Activated CD4-positive, alpha-beta memory T cell treated with anti-CD3 and anti-CD28 coated beads, Interleukin-2, amount 10 ng/mL, durations not matched to agents 7 days and 5 days (primary cell): ENCODE data around the gene ATRN. TPM values are rescaled to one million over a fixed set of nuclear protein-coding genes. Genes with fewer than 3 reads are reported as not detected.

Experiments
- CTCF ChIA-PET: fragments of 350-600 bp; sonication (Branson Sonifier 250); formaldehyde crosslinking; loops from one replicate; lab custom pipeline; 2021; ENCODE audit warnings: antibody characterized with exemption, inconsistent platforms; lab: Charles Lee
- POLR2A ChIA-PET: fragments of 350-600 bp; sonication (Branson Sonifier 250); formaldehyde crosslinking; loops from one replicate; lab custom pipeline; 2021; ENCODE audit warnings: antibody characterized with exemption; lab: Charles Lee
- DNase-seq: peaks from one replicate; pipeline ENCODE4 v3.0.0-alpha.2; 2020
- H3K27ac Mint-ChIP-seq: one replicate; pipeline ENCODE4 v1.8.0; 2021; ENCODE audit warnings: mild to moderate bottlenecking, mixed read lengths
- H3K27me3 Mint-ChIP-seq: one replicate; pipeline ENCODE4 v1.8.0; 2021; ENCODE audit warnings: mixed read lengths
- H3K36me3 Mint-ChIP-seq: one replicate; pipeline ENCODE4 v1.8.0; 2021; ENCODE audit warnings: low read depth, mixed read lengths
- H3K4me1 Mint-ChIP-seq: one replicate; pipeline ENCODE4 v1.8.0; 2021; ENCODE audit warnings: mixed read lengths
- H3K4me3 Mint-ChIP-seq: one replicate; pipeline ENCODE4 v1.8.0; 2021; ENCODE audit warnings: mild to moderate bottlenecking, mixed read lengths
- H3K9me3 Mint-ChIP-seq: one replicate; pipeline ENCODE4 v1.8.0; 2021; ENCODE audit warnings: mixed read lengths
- total RNA-seq, 2 experiments: library from RNA; stranded (reverse); gene quantifications; one replicate each; pipeline ENCODE4 v1.2.3, GENCODE V29; 2021

The ATRN gene
- total RNA-seq, 2 experiments from 2014 or later, result 7.8 to 8.1 TPM

DNA sequence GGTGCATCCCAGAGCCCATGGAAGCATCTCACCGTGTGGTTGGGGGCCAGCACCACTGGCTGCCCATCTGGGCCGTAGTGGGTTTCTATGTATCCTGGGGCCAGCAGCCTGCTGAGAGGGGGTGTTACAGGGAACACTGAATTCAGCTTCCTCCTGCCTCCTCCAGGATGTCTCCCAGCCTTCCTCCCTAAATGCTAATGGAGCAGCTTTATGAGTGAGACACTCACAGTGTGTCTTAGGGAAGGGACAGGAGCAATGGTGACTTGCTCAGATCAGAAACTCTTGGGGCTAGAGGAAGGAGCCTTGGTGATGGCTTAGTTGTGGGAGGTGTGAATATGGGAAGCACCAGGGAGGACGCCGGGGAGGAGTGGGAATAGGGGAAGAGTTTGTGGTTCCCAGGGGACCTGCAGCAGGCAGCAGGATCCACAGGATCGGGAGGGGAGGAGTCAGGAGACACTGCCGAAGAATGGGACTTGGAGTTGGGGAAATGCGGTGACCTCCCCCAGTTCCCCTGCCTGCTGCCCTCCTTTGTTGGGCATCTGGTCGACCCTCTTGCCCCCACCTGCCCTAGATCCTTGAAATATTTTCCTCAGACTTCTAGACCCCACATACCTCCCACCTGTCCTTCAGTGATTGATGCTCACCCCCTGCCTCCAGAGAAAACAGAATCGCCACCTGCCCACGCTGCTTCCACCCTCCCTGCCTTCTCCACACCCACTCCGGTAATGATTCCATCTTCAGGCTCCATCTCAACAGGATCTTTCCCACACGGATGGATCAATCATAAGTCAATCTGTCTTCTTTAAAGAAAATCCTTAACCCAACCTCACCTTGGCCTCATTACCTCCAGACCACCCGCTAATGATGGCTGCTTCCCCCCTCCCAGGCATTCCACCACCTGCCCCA is 204.4 kb downstream of the ATRN start:
- ChIA-PET POLR2A (interaction anchor here (2.4 kb wide), 1 partner anchor 9 kb away, joined by 9 read pairs; no protein-coding TSS in a partner anchor), CTCF (interaction anchor here (1.4 to 3.8 kb wide), 6 partner anchors 9 to 111 kb away, joined by 4 to 33 read pairs (median 9); partner anchors contain the start of genes GFRA4 and SIGLEC1)
- Mint-ChIP-seq H3K27me3 (peaks cover 70% of the 10 kb centered on the region), H3K4me1 (peaks cover 9% of the 10 kb centered on the region), H3K4me3 (no peak overlapping the region), H3K9me3 (no peaks in the 10 kb centered on the region), H3K36me3 (no peaks in the 10 kb centered on the region), H3K27ac (no peak overlapping the region)
- no peak for DNase-seq

DNA sequence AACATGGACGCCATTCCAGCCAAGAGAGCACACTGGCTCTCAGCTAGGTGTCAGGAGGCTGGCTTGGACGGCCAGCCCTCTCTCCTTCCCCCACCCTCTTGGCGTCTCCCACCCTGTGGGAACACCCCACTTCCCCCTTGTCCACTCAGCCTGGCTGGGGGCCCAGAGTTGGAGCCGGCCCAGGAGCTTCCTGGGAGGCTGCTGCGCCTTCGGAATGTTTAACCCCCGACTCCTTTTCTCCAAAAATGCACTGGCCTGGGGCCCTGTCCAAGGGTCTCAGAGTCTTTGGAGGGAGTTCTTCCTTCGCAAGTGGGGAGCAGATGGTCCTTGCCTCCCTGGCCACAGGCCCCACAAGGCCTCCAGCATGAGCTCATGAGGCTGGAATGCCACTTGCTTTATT is 206.9 kb downstream of the ATRN start:
- Mint-ChIP-seq H3K4me3 (no peak overlapping the region), H3K36me3 (no peaks in the 10 kb centered on the region), H3K9me3 (no peaks in the 10 kb centered on the region), H3K27me3 (peaks cover 69% of the 10 kb centered on the region), H3K4me1 (peaks cover 6% of the 10 kb centered on the region), H3K27ac (no peak overlapping the region)
- no peak for DNase-seq
- ChIA-PET POLR2A (interaction anchor here (1.1 to 2.4 kb wide), 3 partner anchors 12 to 29 kb away, joined by 4 to 9 read pairs (median 5); no protein-coding TSS in a partner anchor), CTCF (interaction anchor here (0.8 to 3.8 kb wide), 7 partner anchors 13 to 90 kb away, joined by 3 to 33 read pairs (median 9); partner anchors contain the start of genes ADISSP and GFRA4)

- Mint-ChIP-seq H3K9me3 (no peaks in the 10 kb centered on the region), H3K4me1 (peaks cover 4% of the 10 kb centered on the region), H3K27me3 (peaks cover 68% of the 10 kb centered on the region), H3K36me3 (no peaks in the 10 kb centered on the region), H3K4me3 (no peak overlapping the region), H3K27ac (no peak overlapping the region)
- no peak for DNase-seq
- ChIA-PET POLR2A (no interaction called here), CTCF (interaction anchor here (0.8 to 3.8 kb wide), 2 partner anchors 32 to 77 kb away, joined by 3 to 33 read pairs; no protein-coding TSS in a partner anchor)
These were observed 207.4 kb downstream of the ATRN start for GRCh38 chr20:3678198-3678597.

DNA sequence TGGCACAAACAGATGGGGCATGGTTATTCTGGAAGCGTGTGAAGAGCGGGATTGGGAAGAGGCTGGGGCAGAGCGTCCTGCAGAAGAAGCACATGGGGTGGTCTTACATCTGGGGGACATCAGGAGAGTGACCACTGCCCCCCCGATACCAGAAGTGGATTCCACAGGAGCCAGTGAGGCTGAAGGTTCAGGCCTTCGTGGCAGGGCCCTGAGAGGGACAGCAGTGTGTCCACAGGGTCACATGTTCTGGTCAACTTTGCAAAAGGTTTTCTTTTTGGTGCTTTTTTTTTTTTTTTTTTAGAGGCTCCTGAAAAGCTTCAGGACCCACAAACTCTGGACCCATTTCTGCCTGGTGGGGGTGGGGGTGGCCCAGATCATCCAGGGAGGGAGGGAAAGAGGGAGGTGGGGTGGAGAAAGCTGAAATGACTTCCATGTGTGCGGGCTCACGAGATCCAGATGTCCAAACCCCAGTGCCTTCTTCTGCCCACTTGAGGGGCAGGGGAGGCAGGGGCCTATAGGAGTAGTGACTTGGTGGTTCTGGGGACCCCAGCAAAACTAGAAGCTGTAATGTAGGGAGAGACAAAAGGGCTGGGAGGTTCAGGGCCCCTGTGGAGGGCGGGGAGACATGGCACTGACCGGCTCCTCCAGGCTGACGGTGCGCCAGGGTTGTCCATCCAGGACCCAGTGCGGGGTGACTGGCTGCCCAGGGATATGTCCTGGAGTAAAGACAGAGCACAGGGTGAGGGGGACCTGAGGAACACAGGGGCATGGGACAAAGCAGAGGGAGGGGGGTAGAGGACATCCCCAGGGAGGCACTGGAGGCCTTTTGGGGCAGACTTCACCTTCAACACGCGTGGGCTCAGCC is 208.3 kb downstream of the ATRN start:
- Mint-ChIP-seq H3K27me3 (peaks cover 71% of the 10 kb centered on the region), H3K4me1 (peaks cover 4% of the 10 kb centered on the region)
- CTCF ChIA-PET, result interaction anchor here (0.9 to 3.8 kb wide), 2 partner anchors 17 to 31 kb away, joined by 3 to 33 read pairs; no protein-coding TSS in a partner anchor

DNA sequence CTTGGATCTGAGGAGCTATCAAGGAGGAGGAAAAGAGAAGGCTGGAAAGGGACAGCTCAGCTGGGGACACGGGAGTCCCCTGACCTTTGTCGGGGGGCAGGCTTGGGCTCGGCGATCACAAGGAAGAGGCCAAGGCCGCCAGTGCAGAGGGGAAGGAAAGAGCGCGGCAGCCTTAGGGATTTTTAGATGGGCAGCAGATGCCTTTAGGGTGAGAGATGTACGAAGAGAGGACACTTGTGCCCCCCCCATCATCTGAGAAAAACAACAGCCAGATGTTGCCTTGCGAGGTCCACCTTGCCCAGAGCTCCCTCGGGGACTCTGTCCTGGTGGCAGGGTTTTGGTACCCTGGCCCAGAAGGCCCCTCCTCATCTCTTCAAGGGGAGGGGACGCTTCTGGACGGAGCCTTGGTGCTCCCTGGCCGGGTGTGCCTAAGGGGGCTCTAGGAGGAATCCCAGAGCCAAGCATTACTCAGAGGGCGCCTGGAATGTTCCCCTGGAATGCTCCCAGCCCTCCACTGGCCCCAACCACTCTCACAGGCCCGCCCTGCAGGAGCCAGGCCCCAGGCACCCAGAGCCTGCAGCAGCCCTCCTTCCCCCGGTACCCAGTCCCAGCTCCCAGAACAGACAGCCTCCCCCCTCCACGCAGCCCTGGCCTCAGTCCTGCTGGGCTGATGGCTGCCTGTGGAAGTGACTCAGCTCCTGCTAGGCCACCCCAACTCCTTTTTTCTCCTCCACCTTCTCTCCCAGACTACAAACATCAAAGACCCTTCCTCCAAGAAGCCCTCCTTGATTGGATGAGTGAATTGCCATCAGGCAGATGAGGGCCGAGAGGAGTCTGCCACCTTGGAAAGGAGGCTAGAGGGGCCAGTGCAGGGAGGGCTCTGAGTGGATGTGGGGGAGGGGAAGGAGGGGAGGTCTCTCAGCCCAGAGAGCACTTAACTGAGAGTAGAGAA is 209.2 kb downstream of the ATRN start:
- no peaks in the 10 kb centered on the region for H3K36me3 Mint-ChIP-seq
- ChIA-PET POLR2A (no interaction called here), CTCF (interaction anchor here (0.6 to 1.4 kb wide), 3 partner anchors 16 to 61 kb away, joined by 3 to 8 read pairs (median 5); no protein-coding TSS in a partner anchor)
- H3K4me3 Mint-ChIP-seq, result no peak overlapping the region
- peaks cover 70% of the 10 kb centered on the region for H3K27me3 Mint-ChIP-seq
- DNase-seq, result no peak
- peaks cover 4% of the 10 kb centered on the region for H3K4me1 Mint-ChIP-seq
- H3K27ac Mint-ChIP-seq, result no peak overlapping the region
- H3K9me3 Mint-ChIP-seq, result no peaks in the 10 kb centered on the region

More for the DNA sequence above, 208.3 kb downstream of the ATRN start:
- POLR2A ChIA-PET, result no interaction called here
- H3K36me3 Mint-ChIP-seq, result no peaks in the 10 kb centered on the region
- H3K27ac Mint-ChIP-seq, result no peak overlapping the region
- no peak overlapping the region for H3K4me3 Mint-ChIP-seq
- no peak for DNase-seq
- H3K9me3 Mint-ChIP-seq, result no peaks in the 10 kb centered on the region

- H3K4me1 Mint-ChIP-seq, result peaks cover 4% of the 10 kb centered on the region
- no peak for DNase-seq
- H3K27me3 Mint-ChIP-seq, result peaks cover 66% of the 10 kb centered on the region
- POLR2A ChIA-PET, result no interaction called here
- no peak overlapping the region for H3K27ac Mint-ChIP-seq
- H3K36me3 Mint-ChIP-seq, result no peaks in the 10 kb centered on the region
- CTCF ChIA-PET, result interaction anchor here (1.4 kb wide), 1 partner anchor 30 kb away, joined by 8 read pairs; no protein-coding TSS in a partner anchor
- no peaks in the 10 kb centered on the region for H3K9me3 Mint-ChIP-seq
- no peak overlapping the region for H3K4me3 Mint-ChIP-seq
These were observed 210.0 kb downstream of the ATRN start for GRCh38 chr20:3680701-3681351.

- Mint-ChIP-seq H3K9me3 (no peaks in the 10 kb centered on the region), H3K4me3 (no peak overlapping the region), H3K27ac (no peak overlapping the region), H3K27me3 (peaks cover 65% of the 10 kb centered on the region), H3K4me1 (peaks cover 4% of the 10 kb centered on the region), H3K36me3 (no peaks in the 10 kb centered on the region)
- no peak for DNase-seq
- ChIA-PET CTCF (interaction anchor here (1.4 kb wide), 1 partner anchor 30 kb away, joined by 8 read pairs; no protein-coding TSS in a partner anchor), POLR2A (no interaction called here)
These were observed 210.6 kb downstream of the ATRN start for GRCh38 chr20:3681352-3681930.

GRCh38 chr20:3681931-3682781 is 211.3 kb downstream of the ATRN start, which contains the start of gene ADAM33:
Gene ADAM33, minus strand, starts transcription at chr20:3682010. Its CDS starts 6 bp downstream, at chr20:3682004.
- Mint-ChIP-seq H3K9me3 (no peaks in the 10 kb centered on the region), H3K4me1 (peaks cover 2% of the 10 kb centered on the region), H3K27ac (no peak within 1 kb of the TSS), H3K4me3 (no peak within 1 kb of the TSS), H3K27me3 (peaks cover 63% of the 10 kb centered on the region), H3K36me3 (no peaks in the 10 kb centered on the region)
- ChIA-PET CTCF (interaction anchor here (0.7 kb wide), 1 partner anchor 11 kb away, joined by 5 read pairs; no protein-coding TSS in a partner anchor), POLR2A (no interaction called here)
- DNase-seq, result no peak

DNA sequence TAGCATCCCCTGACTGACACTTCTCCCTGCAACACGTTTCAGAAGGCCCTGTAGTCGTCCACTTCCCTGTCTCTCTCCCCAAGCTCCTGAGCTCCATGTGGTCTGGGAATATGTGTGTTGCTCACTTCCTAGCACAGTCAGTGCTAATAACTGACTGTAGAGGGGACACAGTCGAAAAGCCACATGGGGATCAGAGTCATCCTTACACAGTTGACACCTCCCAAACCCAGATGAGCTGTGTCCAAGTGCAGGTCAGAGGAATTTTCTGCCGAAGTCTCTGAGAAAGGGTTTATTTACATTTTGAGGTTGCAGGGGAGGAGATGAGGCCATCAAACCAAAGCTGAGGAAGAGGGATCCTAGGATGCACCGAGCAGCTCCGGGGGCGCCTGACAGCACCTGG is 214.5 kb downstream of the ATRN start:
- POLR2A ChIA-PET, result no interaction called here
- Mint-ChIP-seq H3K9me3 (no peaks in the 10 kb centered on the region), H3K27ac (no peak overlapping the region), H3K4me3 (no peak overlapping the region), H3K4me1 (peaks cover 2% of the 10 kb centered on the region), H3K27me3 (peaks cover 48% of the 10 kb centered on the region), H3K36me3 (no peaks in the 10 kb centered on the region)
- CTCF ChIA-PET, result no interaction called here
- DNase-seq, result no peak

DNA sequence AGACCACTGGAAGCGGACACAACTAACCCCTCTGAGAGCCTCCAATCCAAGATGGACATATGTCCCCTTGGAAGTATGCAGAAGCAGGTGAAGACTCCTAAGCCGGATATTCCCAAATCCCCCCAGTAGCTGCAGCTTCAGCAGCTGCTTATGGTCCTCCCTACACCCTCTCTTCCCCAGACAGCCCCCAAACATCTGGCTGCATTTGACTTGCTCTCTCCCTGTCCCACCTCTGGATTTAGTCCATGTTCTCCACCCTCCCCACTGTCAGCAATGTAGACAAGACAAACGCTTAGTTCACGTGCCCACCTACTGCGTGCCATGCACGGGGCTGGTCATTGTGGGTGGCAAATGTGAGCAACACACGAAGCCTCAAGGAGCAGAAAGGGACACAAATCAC is 215.6 kb downstream of the ATRN start:
- DNase-seq, result no peak
- Mint-ChIP-seq H3K4me1 (no peaks in the 10 kb centered on the region), H3K4me3 (no peak overlapping the region), H3K27me3 (peaks cover 37% of the 10 kb centered on the region), H3K9me3 (no peaks in the 10 kb centered on the region), H3K36me3 (no peaks in the 10 kb centered on the region), H3K27ac (no peak overlapping the region)
- POLR2A ChIA-PET, result no interaction called here
- CTCF ChIA-PET, result no interaction called here
